GM20000 (cell line): ENCODE measurements around the gene GRM4.

Source experiments
- DNase-seq: peaks from one replicate; pipeline ENCODE4 v3.0.0; 2012; ENCODE audit warnings: low spot score
- TF ChIP-seq, protein P1 (sequence below): IDR thresholded peaks from 2 replicates; pipeline ENCODE4 v1.5.1; 2012; ENCODE audit warnings: mild to moderate bottlenecking, control low read depth; ENCODE audit errors: extremely low read depth, missing control alignments

Gene GRM4

DNA sequence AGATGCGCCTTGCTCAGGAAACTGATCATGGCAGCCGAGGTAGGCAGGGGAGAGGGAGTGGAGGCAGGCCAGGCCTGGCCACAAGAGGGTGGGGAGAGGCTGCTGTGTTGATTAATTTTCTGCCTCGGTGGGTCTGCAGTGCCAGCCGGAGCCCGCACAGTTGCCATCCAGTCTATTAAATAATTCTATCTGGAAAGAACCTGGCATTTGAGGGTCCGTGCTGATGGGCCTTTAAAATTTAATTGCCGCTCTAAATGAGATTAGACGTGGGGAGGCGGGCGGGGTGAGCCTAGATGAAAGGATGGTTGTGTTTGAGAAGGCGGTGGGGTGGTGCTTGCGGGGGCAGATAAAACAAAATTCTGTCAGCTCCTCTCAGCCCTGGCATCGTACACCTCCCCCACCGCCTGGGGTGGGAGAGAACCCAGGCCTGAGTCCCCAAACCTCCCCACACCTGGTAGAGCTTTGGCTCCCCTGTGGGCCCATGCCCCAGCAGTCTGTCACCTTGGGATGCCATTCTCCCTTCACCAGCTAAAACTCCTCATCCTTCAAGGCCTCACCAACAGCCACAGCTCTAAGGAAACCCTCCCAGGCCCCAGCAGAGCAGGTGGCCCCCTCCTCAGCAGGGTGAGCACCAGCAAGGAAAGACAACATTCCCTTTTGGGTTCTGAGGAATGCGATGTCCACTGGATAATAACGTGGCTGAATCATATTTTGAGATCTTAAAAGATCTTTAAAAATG, 167.3 kb downstream of the GRM4 start:
- TF ChIP-seq, protein P1, sequence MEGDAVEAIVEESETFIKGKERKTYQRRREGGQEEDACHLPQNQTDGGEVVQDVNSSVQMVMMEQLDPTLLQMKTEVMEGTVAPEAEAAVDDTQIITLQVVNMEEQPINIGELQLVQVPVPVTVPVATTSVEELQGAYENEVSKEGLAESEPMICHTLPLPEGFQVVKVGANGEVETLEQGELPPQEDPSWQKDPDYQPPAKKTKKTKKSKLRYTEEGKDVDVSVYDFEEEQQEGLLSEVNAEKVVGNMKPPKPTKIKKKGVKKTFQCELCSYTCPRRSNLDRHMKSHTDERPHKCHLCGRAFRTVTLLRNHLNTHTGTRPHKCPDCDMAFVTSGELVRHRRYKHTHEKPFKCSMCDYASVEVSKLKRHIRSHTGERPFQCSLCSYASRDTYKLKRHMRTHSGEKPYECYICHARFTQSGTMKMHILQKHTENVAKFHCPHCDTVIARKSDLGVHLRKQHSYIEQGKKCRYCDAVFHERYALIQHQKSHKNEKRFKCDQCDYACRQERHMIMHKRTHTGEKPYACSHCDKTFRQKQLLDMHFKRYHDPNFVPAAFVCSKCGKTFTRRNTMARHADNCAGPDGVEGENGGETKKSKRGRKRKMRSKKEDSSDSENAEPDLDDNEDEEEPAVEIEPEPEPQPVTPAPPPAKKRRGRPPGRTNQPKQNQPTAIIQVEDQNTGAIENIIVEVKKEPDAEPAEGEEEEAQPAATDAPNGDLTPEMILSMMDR: no peak
- DNase-seq: no peak

DNA sequence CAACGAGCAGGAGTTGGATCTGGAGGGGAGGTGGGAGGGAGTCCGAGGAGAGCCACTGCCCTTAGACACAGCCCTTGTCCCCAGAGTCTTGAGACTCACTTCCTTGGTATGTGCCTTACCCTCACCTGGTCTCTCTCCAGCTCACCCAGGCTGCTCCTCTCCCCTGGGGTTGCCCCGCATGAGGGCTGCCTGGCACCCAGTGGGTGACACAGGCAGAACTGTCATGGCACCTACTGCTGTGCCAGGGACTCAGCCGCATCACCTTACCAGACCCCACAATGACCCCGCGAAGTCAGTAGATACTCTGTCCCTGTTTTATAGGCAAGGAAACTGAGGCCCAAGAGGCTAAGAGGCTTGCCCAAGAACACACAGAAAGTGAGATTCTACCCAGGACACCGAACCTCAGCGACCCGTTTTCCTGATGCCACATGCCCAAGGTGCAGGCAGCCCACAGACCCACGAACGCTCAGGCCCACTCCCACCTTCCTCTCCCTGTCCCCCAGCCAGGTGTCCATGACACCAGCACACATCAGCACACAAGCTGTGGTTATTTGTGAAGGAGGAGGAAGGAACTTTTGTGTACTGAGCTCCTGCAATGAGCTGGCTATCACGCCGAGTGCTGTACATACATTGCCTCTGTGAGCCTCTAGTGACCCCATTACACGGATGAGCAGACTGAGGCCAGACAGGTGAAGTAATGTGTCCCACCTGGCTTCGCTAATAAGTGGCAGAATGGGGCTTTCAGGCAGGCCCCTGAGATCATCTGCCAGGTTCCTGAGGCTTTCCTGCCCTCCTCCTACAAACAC, 168.1 kb downstream of the GRM4 start:
- DNase-seq: no peak
- TF ChIP-seq, protein P1: no peak

DNA sequence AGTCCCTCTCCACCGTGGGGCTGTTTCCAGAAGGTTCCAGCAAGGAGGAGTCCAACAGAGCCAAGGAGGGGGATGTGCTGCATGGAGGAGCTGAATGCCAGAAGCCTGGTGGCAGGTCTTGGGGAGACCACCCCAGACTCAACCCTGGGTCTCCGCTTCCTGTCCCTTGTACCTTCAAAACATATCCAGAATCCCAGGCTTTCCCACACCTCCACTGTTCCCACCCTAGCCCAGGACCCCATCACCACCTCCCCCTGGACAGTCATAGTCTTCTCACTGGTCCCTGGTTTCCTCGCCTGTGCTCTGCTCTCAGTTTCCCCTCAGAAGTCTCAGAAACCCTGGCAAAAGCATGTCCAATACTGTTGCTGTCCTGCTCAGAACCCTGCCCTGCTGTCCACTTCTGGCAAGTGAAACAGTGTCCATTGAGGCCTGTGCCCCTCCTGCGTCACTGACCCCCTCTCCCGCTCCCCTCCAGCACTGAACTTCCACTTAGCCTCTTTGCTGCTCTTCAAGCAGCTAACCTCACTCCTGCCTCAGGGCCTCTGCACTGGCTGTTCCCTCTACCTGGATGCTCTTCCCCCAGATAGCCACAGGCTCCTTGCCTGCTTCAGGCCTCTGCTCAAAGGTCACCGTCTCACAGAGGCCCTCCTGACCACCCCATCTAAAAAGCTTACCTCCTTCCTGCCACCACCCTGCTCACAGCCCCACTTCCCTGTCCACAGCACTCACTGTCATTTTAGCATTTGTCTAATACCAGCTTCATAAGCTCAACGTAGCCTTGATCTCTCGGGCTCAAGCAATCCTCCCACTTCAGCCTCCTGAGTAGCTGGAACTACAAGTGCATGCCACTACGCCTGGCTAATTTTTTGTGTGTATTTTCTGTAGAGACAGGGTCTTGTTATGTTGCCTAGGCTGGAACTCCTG, 169.2 kb downstream of the GRM4 start:
- TF ChIP-seq, protein P1: no peak

DNA sequence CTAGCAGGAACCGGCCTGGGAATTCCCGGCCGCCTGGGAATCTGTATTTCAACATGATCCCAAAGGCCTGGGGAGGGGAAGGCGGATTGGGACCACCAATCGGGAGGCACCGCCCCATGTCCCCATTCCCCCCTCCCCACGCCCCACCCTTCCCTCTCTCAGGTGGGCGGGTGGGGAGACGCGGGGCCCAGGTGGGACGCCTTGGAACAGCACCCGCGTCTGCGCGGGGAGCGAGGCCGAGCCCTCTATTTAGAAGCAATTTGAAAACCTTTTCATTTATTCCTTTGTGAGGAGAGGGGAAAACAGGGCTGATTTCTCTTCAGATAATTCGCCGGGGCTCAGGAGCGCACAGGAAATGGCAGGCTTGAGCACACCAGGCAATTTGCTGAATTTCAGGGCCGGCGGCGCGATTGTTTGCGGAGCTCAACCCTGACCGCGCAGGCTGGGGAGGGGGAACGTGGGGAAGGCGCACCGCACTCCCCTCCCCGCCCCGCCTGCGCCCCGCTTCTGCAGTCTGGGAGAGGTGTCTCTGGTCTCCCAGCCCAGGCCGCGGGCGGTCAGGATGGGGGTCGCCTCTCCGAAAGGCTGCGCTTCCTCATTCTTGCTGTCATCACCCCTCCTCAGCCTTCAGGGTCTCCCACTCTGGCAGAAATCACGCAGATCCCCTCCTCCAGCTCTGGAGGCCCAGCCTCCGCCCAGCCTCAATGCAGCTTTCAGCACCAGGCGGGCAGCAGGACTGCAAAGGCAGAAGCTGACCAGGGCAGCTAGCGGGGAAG, 170.0 kb downstream of the GRM4 start:
- TF ChIP-seq, protein P1: no peak
- DNase-seq: no peak

More for the DNA sequence above, 169.2 kb downstream of the GRM4 start:
- no peak for DNase-seq

DNA sequence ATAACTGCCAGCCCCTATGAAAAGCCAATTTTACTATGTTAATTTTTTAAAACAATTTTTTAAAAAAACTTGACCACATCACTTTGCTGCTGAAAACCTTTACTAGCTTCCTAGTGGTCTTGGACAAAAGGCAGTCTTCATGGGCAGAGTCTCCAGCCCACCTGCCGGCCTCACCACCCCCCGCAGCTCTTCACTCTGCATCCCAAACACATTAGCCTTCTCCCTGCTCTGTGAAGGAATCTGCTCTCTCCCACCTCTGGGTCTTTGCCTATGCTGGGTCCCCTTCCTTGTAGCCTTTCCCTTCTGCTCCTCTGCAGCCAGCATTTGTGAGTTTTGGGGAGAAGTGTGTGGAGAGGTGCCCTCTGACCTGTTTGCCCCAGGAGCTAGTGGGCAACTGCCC, 171.4 kb downstream of the GRM4 start:
- no peak for DNase-seq
- TF ChIP-seq, protein P1: no peak

DNA sequence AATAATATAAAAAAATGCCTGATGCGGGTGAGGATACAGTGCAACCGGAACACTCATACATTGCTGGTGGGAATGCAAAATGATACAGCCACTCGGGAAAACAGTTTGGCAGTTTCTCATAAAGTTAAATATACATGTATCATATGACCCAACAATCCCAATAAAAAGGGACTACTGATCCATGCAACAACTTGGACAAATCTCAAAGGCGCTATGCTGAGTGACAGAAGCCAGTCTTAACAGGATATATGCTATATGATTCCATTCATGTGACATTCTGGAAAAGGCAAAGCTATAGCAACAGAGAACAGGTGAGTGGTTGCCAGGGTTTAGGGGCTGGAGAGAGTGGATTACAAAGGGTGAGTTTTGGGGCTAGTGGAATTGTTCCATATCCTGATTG, 171.9 kb downstream of the GRM4 start:
- TF ChIP-seq, protein P1: no peak
- DNase-seq: no peak
